ENCODE results near the gene ATP6V0A1.

- TF ChIP-seq CTCF (conservative IDR thresholded peaks at IDR 0.05) (no peak), EZH2 (IDR thresholded peaks at IDR 0.05; ENCODE audit: low read depth) (no peak)
These were observed 17.2 kb downstream of the ATP6V0A1 start for GRCh38 chr17:42475835-42476234.
